OCI-LY7 (cell line): ENCODE results near the gene ODAD3. TPM values are rescaled to one million over a fixed set of nuclear protein-coding genes. Genes with fewer than 3 reads are reported as not detected.

Experiments used
- BruUV-seq: library from RNA; stranded (reverse); fragments of 400-500 nt; replicated peaks from 2 replicates; lab custom pipeline; 2021; lab: Mats Ljungman, UMichigan
- CTCF ChIA-PET: fragments of 300-600 bp; sonication (Branson Sonifier 250); formaldehyde crosslinking; loops from one replicate; lab custom pipeline; 2022; ENCODE audit warnings: antibody characterized with exemption; ENCODE audit not compliant: unreplicated experiment; lab: Charles Lee
- POLR2A ChIA-PET: fragments of 300-600 bp; sonication (Branson Sonifier 250); formaldehyde crosslinking; loops from one replicate; lab custom pipeline; 2022; ENCODE audit warnings: antibody characterized with exemption; lab: Charles Lee
- DNase-seq: peaks from one replicate; pipeline ENCODE4 v3.0.0-alpha.2; 2015; ENCODE audit warnings: low spot score
- H2AFZ ChIP-seq: fragments of 200-600 bp; sonication (generic), shearing (Covaris generic); 2 replicates; pipeline ENCODE4 v1.6.1; 2014; ENCODE audit warnings: mild to moderate bottlenecking, antibody characterized with exemption, low read length, moderate library complexity
- H3K27ac ChIP-seq: fragments of 200-600 bp; sonication (generic); 2 replicates; pipeline ENCODE4 v1.5.1; 2014; ENCODE audit warnings: mixed run types, low read depth, mild to moderate bottlenecking, moderate library complexity, low read length, inconsistent platforms; ENCODE audit not compliant: poor library complexity, severe bottlenecking
- H3K36me3 ChIP-seq: fragments of 200-600 bp; sonication (generic); 2 replicates; pipeline ENCODE4 v1.6.1; 2014; ENCODE audit warnings: mild to moderate bottlenecking, antibody characterized with exemption, low read length, moderate library complexity, mixed read lengths; ENCODE audit not compliant: insufficient read depth
- H3K4me1 ChIP-seq: fragments of 200-600 bp; sonication (generic); 2 replicates; pipeline ENCODE4 v1.5.1; 2014; ENCODE audit warnings: mild to moderate bottlenecking, low read length; ENCODE audit not compliant: insufficient read depth, poor library complexity, severe bottlenecking
- H3K4me2 ChIP-seq: fragments of 200-600 bp; sonication (generic); 2 replicates; pipeline ENCODE4 v1.6.1; 2014; ENCODE audit warnings: mild to moderate bottlenecking, low read length
- H3K4me3 ChIP-seq: fragments of 200-600 bp; sonication (generic); 2 replicates; pipeline ENCODE4 v1.5.1; 2014; ENCODE audit warnings: mild to moderate bottlenecking, low read depth, low read length; ENCODE audit not compliant: poor library complexity, severe bottlenecking
- H3K79me2 ChIP-seq: fragments of 200-600 bp; sonication (generic); 2 replicates; pipeline ENCODE4 v1.6.1; 2016; ENCODE audit warnings: low read depth, mild to moderate bottlenecking, low read length, moderate library complexity, mixed read lengths; ENCODE audit not compliant: insufficient read depth
- H3K9me2 ChIP-seq: fragments of 200-600 bp; sonication (generic); 2 replicates; pipeline ENCODE4 v1.6.1; 2016; ENCODE audit warnings: mild to moderate bottlenecking, low read length, mixed read lengths; ENCODE audit not compliant: insufficient read depth
- H3K9me3 ChIP-seq: fragments of 200-600 bp; sonication (generic); 2 replicates; pipeline ENCODE4 v1.6.1; 2014; ENCODE audit warnings: mild to moderate bottlenecking, mixed run types, low read length, mixed read lengths
- H4K20me1 ChIP-seq: fragments of 200-600 bp; sonication (generic); 2 replicates; pipeline ENCODE4 v1.6.1; 2014; ENCODE audit warnings: mild to moderate bottlenecking, antibody characterized with exemption, low read length, moderate library complexity, mixed read lengths; ENCODE audit not compliant: insufficient read depth
- EZH2phosphoT487 ChIP-seq: fragments of 200-600 bp; sonication (generic); IDR thresholded peaks from 2 replicates; pipeline ENCODE4 v1.6.1; 2018; ENCODE audit warnings: low read depth, borderline replicate concordance, mild to moderate bottlenecking, mixed run types, antibody characterized with exemption, low read length, moderate library complexity, mixed read lengths
- intact Hi-C: fragments of 100-400 bp; cut with micrococcal nuclease; formaldehyde crosslinking; loops from one replicate; pipeline ENCODE4 v1.10.0; 2022; ENCODE audit not compliant: unreplicated experiment
- total RNA-seq, 2 experiments: library from RNA; depleted of rRNA in 1 of 2; stranded (reverse); fragments of >200 nt in 1 of 2; shearing (Covaris generic) in 1 of 2; gene quantifications; 2 replicates each; pipeline ENCODE4 v1.2.3, GENCODE V29; 2014 to 2022
- TF ChIP-seq, protein P1 (sequence below): fragments of 200-600 bp; sonication (generic); conservative IDR thresholded peaks from 2 replicates; pipeline ENCODE4 v1.5.1; 2014; ENCODE audit warnings: mild to moderate bottlenecking, antibody characterized with exemption, low read length, moderate library complexity, mixed read lengths

Gene ODAD3
- total RNA-seq, 2 experiments from 2014 or later = 0.28 to 1.2 TPM

DNA sequence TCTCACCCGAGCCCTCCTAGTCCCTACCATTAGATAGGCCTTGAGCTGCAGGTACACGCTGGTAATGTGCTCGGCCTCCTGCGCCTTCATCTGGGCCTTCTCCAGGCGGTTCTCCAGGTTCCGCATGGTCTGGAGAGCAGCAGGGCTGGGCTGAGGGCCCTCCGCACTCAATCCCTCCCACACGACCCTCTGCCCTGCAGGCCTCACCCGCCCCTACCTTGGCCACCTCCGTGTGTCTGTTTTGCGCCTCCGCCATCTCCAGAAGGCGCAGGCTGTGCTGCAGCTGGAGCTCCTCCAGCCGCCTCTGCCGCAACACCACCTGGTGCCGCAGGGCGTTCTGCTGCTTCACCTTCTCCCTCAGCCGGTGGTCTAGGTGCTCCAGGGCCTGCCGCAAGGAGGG lies 8.3 kb downstream of the ODAD3 start:
- H4K20me1 ChIP-seq = no peaks in the 10 kb centered on the region
- H2AFZ ChIP-seq = no peak overlapping the region
- no peak for TF ChIP-seq EZH2phosphoT487
- TF ChIP-seq, protein P1, sequence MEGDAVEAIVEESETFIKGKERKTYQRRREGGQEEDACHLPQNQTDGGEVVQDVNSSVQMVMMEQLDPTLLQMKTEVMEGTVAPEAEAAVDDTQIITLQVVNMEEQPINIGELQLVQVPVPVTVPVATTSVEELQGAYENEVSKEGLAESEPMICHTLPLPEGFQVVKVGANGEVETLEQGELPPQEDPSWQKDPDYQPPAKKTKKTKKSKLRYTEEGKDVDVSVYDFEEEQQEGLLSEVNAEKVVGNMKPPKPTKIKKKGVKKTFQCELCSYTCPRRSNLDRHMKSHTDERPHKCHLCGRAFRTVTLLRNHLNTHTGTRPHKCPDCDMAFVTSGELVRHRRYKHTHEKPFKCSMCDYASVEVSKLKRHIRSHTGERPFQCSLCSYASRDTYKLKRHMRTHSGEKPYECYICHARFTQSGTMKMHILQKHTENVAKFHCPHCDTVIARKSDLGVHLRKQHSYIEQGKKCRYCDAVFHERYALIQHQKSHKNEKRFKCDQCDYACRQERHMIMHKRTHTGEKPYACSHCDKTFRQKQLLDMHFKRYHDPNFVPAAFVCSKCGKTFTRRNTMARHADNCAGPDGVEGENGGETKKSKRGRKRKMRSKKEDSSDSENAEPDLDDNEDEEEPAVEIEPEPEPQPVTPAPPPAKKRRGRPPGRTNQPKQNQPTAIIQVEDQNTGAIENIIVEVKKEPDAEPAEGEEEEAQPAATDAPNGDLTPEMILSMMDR = no peak
- no peak overlapping the region for H3K27ac ChIP-seq
- no peak overlapping the region for H3K4me2 ChIP-seq
- ChIA-PET POLR2A (no interaction called here), CTCF (no interaction called here)
- no peak for DNase-seq
- no peak overlapping the region for H3K4me3 ChIP-seq
- intact Hi-C loops = no loop called here
- no peaks in the 10 kb centered on the region for H3K36me3 ChIP-seq
- H3K9me3 ChIP-seq = no peaks in the 10 kb centered on the region
- H3K9me2 ChIP-seq = no peaks in the 10 kb centered on the region
- H3K79me2 ChIP-seq = no peaks in the 10 kb centered on the region
- BruUV-seq = no TSS peak
- H3K4me1 ChIP-seq = peaks cover 23% of the 10 kb centered on the region

DNA sequence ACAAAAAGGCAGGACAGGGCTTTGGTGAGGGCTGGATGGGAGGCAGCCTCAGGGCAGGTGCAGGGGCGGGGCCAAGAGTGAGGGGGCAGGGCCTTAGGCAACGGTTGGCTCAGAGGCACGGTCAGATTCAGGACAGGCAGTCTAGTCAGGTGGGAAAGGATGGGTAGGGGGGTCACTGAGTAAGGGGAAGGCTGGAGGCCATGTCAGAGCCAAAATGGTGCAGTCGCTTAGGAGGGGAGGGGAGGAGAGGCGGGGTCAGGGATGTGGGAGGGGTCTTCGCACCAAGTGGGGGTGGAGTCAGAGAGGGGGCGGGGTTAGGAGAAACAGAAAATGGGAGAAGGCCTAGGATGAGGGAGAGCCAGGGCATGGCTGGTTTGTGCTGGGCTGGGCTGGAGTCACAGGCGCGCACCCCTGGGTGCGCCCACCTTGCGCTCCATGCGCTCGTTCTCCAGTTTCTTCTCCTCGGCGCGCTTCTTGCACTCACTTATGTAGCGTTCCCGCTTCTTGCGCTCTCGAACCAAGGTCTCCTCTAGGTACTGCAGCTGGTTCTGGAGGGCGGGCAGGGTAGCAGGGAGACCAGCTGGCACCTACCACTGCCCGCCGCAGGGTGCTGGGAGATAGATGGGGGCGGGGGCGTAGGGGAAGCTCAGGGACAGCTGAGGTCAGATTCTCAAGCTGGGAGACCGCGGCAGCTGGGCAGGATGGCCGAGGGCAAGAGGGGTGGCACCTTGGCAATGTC lies 9.0 kb downstream of the ODAD3 start:
- no peak for DNase-seq
- CTCF ChIA-PET = no interaction called here
- Histone ChIP-seq H3K9me3 (no peaks in the 10 kb centered on the region), H2AFZ (no peak overlapping the region), H3K4me1 (peaks cover 29% of the 10 kb centered on the region), H3K4me2 (no peak overlapping the region), H3K79me2 (no peaks in the 10 kb centered on the region), H3K27ac (no peak overlapping the region), H3K4me3 (no peak overlapping the region), H3K36me3 (no peaks in the 10 kb centered on the region), H3K9me2 (no peaks in the 10 kb centered on the region), H4K20me1 (no peaks in the 10 kb centered on the region)
- BruUV-seq = no TSS peak
- TF ChIP-seq EZH2phosphoT487 = no peak
- TF ChIP-seq, protein P1 = no peak
- intact Hi-C loops = no loop called here
- POLR2A ChIA-PET = no interaction called here

DNA sequence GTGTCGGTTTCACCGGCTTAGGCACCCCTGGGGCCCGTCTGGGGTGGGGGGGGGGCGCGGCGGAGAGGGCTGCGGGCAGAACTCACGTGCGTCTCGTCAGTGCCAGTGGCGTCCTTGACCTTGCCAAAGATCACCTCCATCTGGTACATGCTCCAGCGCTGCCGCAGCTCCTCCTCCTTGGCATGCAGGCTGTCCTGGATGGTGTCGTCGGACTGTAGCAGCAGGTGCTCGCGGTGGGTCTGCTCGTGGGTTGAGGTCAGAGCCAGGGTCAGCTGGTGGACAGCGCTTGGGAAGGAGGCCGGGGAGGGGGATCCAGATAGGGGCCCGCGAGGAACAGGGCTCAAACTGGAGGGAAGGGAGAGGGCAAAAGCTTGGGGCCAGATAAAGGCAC lies 11.1 kb downstream of the ODAD3 start:
- TF ChIP-seq EZH2phosphoT487 = no peak
- TF ChIP-seq, protein P1 = no peak
- peak overlapping the region; percentile 73; the same call in 1 of the 2 replicates for H3K4me2 ChIP-seq

More for the DNA sequence above, 11.1 kb downstream of the ODAD3 start:
- Histone ChIP-seq H3K36me3 (no peaks in the 10 kb centered on the region), H3K4me3 (no peak overlapping the region), H3K9me3 (no peaks in the 10 kb centered on the region), H3K27ac (no peak overlapping the region), H3K4me1 (peaks cover 32% of the 10 kb centered on the region), H3K9me2 (no peaks in the 10 kb centered on the region), H3K79me2 (no peaks in the 10 kb centered on the region), H2AFZ (no peak overlapping the region), H4K20me1 (no peaks in the 10 kb centered on the region)
- intact Hi-C loops = no loop called here
- POLR2A ChIA-PET = no interaction called here
- no peak for DNase-seq
- CTCF ChIA-PET = no interaction called here
- no TSS peak for BruUV-seq
